NCI-H460 (cell line): ENCODE results near the gene CFAP58. TPM values are rescaled to one million over a fixed set of nuclear protein-coding genes. Genes with fewer than 3 reads are reported as not detected.

Source experiments
- DNase-seq: peaks from one replicate; pipeline ENCODE4 v3.0.0-alpha.2; 2016; ENCODE audit warnings: low read depth; ENCODE audit errors: extremely low read depth
- total RNA-seq: library from RNA; depleted of rRNA; stranded (reverse); fragments of >200 nt; shearing (Covaris generic); gene quantifications from 2 replicates; pipeline ENCODE4 v1.2.3, GENCODE V29; 2014; rRNA removed

The CFAP58 gene
- total RNA-seq, 1 experiment from 2014 or later = 1.4 TPM

DNA sequence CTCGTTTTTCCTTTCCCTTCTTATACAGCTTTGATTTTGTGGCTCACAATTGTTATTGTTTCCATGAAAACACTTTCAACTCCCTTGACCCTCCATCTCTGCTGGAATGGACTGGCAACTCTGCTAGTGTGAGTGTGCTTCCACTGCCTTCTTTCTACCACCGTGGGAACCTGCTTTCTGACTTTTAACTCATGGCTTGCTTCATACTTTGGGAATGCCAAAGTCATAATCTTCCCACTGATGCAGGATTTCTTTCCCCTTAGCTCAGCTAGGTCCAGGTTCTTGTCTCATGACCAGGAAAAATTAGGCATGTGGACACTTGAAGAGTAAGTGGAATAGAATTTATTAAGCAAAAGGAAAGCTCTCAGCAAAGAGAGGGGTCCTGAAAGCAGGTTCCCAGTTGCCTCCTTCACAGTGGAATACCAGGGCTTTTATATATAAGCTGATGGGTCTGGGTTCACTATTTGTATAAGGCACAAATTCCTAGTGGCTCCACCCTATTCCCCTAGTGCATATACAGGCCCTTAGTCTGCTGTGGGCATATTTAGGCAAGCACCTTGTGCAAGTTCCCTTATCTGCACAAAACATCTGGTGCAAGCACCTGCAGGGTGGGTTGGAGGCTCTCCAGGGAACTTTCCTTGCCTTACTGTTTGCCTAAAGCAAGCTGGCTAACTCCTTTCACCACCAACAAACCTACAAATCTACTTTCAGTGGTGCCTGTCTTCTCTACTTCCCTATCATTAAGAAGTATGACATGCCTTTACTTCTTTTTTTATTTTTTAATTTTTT is 119.5 kb downstream of the CFAP58 start:
- DNase-seq = no peak

DNA sequence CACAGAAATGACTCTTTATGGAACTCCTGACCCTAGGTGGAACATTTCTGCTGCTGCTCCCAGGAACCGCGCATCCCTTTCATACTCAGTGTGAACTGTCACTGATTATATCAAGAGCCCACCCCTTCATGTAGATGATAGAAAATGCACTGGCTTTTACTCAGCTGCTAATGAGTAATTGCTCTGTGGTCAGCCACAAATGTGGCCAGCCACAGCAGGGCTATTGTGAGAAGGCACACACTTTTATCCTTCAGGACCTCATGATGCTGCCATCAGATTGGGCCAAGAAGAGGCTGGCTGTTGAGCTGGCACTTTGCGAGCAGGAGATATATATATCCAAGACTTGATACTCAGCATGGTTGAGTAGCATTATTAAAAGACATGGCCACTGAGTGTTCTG is 124.7 kb downstream of the CFAP58 start:
- DNase-seq = no peak

DNA sequence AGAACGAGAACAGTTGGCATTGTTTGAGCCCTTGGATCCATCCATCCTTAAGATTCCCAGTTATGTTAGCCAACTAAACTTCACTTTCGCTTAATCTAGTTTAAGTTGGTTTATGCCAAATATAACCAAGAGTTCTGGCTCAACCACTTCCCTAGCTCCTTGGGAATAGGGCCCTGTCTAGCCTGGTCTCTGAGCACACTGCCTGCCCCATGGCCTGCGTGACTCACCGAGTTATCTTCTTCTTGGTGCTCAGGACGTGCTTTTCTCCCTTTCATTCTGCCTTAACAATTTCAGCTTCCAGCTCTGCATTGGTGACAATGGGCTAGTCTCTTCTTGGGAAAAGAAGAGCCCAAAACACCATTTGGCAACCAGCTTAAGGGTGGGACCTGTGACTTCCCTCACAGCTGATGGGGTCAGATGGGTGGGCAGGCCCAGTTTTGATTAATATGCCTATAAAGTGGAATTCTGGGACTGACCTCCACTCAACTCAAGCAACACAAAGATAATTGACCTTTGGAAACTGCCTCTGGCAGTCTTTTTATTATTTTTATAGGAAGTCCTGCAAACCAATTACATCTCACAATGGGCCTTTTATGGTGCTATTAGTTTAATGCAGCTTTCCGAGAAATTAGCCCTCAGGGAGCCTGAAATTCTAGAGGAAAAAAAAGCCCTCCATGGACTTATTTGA is 126.4 kb downstream of the CFAP58 start:
- DNase-seq = no peak

- no peak for DNase-seq
Measured at GRCh38 chr10:104480797-104481196, 127.2 kb downstream of the CFAP58 start.

DNA sequence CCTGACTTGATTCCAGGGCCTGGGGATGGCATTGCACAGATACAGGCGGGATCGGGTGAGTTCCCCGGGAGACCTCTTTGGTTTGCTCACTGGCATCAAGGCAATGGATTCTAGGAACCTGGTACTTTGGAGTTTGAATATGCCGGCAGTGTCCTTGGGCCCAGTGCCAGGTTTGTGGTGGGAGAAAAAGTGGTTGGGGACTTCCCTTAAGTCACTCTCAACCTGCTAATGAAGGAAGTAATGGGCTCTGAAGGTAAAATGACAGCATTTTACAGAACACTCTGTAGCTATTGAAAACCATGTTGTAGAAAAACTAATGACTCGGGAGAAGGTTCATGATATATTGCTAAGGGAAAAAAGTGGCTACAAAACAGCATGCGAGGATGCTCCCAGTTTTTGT is 129.9 kb downstream of the CFAP58 start:
- no peak for DNase-seq

GRCh38 chr10:104485632-104486031 is 132.0 kb downstream of the CFAP58 start:
- DNase-seq = no peak

DNA sequence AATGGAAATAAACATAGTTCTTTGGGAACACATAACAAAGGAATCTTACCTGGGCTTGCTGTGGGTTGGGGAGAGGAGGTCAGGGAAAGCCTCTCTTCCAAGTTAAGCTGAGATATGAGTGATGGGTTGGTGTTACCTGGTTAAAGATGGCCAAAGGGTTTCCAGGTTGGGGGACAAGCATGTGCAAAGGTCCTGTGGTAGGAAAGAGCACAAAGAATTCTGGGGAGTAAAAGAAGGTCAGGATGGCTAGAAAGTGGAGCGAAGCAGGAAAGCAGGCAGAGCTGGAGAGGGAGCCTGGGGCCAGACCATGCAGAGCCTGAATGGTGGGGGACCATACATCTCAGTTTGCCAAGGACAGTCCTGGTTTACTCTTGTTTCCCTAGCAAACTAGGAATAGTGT is 133.2 kb downstream of the CFAP58 start:
- DNase-seq = no peak

DNA sequence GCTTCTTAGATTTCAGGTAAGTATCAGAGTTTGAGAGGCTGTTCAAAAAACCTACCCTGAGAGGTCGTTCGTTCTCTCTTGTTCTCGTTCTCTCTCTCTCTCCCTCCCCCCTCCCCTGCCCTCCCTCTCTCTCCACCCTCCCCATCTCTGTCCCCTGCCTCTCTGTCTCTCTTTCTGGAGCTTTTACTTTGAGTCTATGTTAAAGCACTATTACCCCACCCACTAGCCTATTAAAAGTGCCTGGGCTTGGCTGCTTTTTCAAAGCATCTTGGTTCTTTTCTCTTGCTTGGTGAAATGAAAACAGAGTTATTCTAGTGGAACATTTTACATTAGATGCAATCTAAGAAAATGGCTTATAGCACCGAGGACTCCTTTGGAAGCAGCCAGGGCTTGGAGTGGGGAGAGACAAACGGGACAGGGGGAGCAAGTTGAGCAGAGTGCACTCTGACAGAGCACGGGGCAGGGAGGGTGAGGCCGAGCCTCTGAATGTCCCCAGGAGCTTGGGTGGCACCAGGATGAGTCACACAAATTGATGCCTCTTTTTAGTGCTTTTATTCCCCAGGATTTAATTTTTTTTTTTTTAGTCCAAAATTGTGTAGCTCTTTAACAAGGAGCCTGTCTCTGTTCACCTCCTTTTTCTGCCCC is 134.3 kb downstream of the CFAP58 start:
- no peak for DNase-seq

DNA sequence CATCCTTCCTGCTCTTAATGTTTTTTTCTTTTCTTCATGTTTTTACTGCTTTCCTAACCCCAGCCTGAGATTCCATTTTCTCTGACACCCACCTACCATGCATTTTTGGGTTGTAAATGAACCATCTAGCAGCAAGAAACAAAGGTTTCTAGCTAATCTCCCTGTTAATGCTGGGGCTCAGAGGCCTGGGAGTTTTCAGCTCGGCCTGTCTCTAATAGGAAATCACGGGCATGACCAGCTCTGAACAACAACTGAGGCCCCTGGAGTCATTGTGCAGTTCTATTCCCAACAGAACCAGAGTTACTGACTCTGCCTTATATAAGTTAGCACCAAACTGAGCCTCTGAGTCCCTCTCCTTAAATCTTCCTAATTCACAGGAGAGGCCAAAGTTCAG is 134.8 kb downstream of the CFAP58 start:
- no peak for DNase-seq

DNA sequence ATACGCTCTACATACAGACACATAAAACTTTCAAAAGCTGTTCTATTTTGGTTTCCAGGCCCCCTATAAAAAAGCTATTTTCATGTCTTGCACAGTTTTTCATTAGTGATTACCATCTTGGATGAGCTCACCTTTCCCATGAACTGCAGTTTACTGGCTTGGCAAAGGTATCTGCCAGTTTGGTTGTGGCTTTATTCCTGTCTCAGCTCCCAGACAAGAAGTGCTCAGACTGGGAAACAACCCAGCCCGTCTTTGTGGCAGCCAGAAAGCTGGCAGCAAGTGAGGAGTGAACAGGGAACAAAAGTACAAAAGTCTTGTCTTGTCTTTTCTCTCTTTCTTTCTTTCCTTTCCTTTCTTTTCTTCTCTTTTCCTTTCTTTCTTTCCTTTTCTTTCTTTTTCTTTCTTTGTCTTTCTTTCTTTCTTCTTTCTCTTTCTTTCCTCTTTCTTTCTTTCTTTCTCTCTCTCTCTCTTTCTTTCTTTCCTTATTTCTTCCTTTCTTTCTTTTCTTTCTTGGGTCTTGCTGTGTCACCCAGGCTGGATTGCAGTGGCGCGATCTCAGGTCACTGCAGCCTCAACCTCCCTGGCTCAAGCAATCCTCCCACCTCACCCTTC is 138.8 kb downstream of the CFAP58 start:
- no peak for DNase-seq

DNA sequence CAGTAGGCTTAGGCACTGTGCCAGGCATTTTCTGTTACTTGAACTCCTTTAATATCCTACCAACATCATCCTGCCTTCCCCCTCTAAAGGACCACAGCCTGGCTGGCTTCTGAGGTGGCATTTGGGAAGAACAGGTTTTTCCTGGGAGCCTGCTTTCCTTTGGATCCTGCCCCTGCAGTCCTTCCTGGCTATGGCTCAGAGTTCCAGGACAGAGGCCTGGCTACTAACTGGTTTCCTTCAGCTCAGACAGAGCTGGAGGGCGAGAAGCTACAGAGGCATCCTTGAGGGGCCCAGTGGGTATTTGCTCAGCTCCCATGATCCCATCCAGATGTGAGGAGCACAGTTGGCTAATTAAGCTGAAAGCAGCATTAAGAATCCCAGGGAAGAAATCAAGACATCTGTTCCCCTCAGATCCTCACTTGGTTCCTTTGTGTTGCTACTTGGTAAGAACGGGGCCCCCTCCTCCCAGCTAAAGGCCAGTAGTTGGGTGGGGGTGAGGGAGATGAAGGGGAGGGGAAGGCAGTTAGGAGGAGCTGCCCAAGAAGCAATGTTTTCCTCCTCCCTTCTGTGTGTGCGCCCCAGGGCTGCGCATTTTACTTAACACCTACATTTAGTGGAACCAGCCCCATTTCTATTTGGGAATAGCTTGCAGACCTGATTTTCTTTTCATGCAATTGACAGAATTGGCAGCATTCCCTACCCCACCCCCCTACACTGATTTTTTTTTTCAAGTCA is 144.9 kb downstream of the CFAP58 start:
- DNase-seq = no peak

DNA sequence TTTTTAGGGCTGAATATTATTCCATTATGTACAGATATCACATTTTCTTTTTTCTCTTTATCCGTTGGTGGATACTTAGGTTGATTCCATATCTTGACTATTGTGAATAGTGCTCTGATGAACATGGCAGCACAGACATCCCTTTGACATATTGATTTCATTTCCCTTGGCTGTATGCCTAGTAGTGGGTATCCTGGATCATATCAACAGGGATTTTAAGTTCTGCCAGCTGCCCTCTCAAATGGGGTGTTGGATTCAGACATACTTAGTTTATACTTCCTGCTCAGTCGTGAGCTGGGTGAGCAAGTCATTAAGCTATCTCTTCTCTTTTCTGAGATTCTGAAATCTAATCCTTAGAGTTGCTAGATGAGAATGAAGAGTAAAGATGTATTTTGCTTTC is 147.8 kb downstream of the CFAP58 start:
- no peak for DNase-seq

GRCh38 chr10:104501864-104502579 is 148.4 kb downstream of the CFAP58 start:
- no peak for DNase-seq

GRCh38 chr10:104502907-104503306 is 149.3 kb downstream of the CFAP58 start:
- no peak for DNase-seq

Other genes with a start within 250 kb of the CFAP58 start
- gene SFR1, start 231.7 kb upstream of the CFAP58 start, total RNA-seq = 13.0 and 13.8 TPM in 2 replicates
- gene CFAP43, start 121.5 kb upstream of the CFAP58 start, total RNA-seq = 0.22 TPM in 1 of 2 replicates, not detected in the other
- gene GSTO1, start 98.9 kb upstream of the CFAP58 start, total RNA-seq = 202 and 212 TPM in 2 replicates
- 75.4 and 86.5 TPM in 2 replicates for gene GSTO2, start 84.6 kb upstream of the CFAP58 start, total RNA-seq
- gene ITPRIP, start 15.4 kb upstream of the CFAP58 start, total RNA-seq = 58.6 and 77.9 TPM in 2 replicates